ENCODE data around the gene HNRNPK.
"Not testable (repeated sequence)": the region's sequence is repeated elsewhere in the genome, so short reads cannot be mapped to it uniquely, and the experiment has no call there.

The HNRNPK gene

DNA sequence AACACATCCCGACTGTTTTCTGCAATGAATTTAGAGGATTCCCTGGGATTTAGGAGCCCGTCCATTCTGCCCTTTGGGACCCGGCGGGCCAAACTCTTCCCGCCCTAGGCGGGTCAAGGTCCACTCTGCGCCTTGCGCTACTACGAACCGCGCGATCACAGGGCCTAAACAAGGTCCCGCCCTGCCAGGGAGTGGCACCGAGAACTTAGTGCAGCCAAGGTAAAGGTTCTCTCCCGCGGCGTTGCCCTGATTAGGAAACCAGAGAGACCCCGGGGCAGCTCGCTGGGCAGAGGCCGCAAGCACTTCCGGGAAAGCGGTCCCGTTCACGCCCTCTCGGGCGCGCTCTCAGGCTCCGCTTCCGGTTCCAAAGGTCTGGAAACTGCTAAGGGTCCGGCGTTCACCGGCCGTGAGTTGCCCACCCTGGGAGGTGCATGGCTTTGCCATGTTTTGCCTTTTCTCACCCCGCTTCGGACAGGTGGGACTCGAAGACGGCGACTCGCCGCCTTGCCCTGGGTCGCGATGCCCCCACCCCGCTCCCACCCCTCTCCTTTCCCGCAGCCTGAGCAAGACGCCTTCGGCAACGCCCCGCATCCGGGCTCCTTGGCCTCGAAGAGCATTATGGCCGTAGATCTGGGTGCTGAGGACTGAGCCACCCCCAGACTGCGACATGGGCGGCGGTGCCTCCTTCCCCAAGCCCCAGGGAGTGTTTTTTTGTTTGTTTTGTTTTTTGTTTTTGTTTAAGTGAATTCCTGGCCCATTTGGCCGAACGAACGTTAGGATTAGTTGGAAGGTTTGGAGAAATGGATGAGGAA is 23.4 kb downstream of the HNRNPK start:
- H3K4me3 ChIP-seq (ENCODE audit: low read depth in 1 of 2, low read length in 2 of 2): peak overlapping the region; percentile 47 to 72
- DNase-seq (peak; percentile 70), ATAC-seq (ENCODE audit: insufficient read depth, low read depth) (peak; percentile 82)
- H3K36me3 ChIP-seq (ENCODE audit: insufficient read depth, low read length): peaks cover 5% of the 10 kb centered on the region
- H2AFZ ChIP-seq (ENCODE audit: low read depth, low read length): peak overlapping the region; percentile 86
- peaks cover 23% of the 10 kb centered on the region for H3K4me1 ChIP-seq (ENCODE audit: insufficient read depth, low read length)
- H4K20me1 ChIP-seq (ENCODE audit: insufficient read depth, low read length): no peaks in the 10 kb centered on the region
- peak overlapping the region; percentile 82 for H3K4me2 ChIP-seq (ENCODE audit: insufficient read depth, low read length)
- H3K9me3 ChIP-seq (ENCODE audit: insufficient read depth, low read length, severe bottlenecking): no peaks in the 10 kb centered on the region
- no peaks in the 10 kb centered on the region for H3K27me3 ChIP-seq (ENCODE audit: insufficient read depth, low read length, poor library complexity)
- no peak for TF ChIP-seq EZH2 (IDR thresholded peaks at IDR 0.05; ENCODE audit: borderline replicate concordance, low read depth, low read length, severe bottlenecking)
- TF ChIP-seq, protein P1, sequence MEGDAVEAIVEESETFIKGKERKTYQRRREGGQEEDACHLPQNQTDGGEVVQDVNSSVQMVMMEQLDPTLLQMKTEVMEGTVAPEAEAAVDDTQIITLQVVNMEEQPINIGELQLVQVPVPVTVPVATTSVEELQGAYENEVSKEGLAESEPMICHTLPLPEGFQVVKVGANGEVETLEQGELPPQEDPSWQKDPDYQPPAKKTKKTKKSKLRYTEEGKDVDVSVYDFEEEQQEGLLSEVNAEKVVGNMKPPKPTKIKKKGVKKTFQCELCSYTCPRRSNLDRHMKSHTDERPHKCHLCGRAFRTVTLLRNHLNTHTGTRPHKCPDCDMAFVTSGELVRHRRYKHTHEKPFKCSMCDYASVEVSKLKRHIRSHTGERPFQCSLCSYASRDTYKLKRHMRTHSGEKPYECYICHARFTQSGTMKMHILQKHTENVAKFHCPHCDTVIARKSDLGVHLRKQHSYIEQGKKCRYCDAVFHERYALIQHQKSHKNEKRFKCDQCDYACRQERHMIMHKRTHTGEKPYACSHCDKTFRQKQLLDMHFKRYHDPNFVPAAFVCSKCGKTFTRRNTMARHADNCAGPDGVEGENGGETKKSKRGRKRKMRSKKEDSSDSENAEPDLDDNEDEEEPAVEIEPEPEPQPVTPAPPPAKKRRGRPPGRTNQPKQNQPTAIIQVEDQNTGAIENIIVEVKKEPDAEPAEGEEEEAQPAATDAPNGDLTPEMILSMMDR (IDR thresholded peaks at IDR 0.05; ENCODE audit: borderline replicate concordance, extremely low read depth, low read length, poor library complexity, severe bottlenecking): no peak
- H3K27ac ChIP-seq (ENCODE audit: low read length): peak overlapping the region; percentile 77
- peak overlapping the region; percentile 80 for H3K9ac ChIP-seq (ENCODE audit: low read depth, low read length)
- H3K79me2 ChIP-seq (ENCODE audit: insufficient read depth, low read length): peaks cover 8% of the 10 kb centered on the region

GRCh38 chr9:83956086-83956435 is 24.0 kb downstream of the HNRNPK start:
- Histone ChIP-seq H3K79me2 (ENCODE audit: insufficient read depth, low read length) (peaks cover 8% of the 10 kb centered on the region), H3K27me3 (ENCODE audit: insufficient read depth, low read length, poor library complexity) (no peaks in the 10 kb centered on the region), H3K4me1 (ENCODE audit: insufficient read depth, low read length) (peaks cover 23% of the 10 kb centered on the region), H3K4me2 (ENCODE audit: insufficient read depth, low read length) (peak overlapping the region; percentile 82), H3K27ac (ENCODE audit: low read length) (peak overlapping the region; percentile 77), H3K9ac (ENCODE audit: low read depth, low read length) (peak overlapping the region; percentile 80), H2AFZ (ENCODE audit: low read depth, low read length) (peak overlapping the region; percentile 86), H4K20me1 (ENCODE audit: insufficient read depth, low read length) (no peaks in the 10 kb centered on the region), H3K9me3 (ENCODE audit: insufficient read depth, low read length, severe bottlenecking) (no peaks in the 10 kb centered on the region), H3K4me3 (ENCODE audit: low read depth in 1 of 2, low read length in 2 of 2) (peak overlapping the region; percentile 47 to 72), H3K36me3 (ENCODE audit: insufficient read depth, low read length) (peaks cover 5% of the 10 kb centered on the region)
- DNase-seq: peak; percentile 39
- TF ChIP-seq, protein P1 (IDR thresholded peaks at IDR 0.05; ENCODE audit: borderline replicate concordance, extremely low read depth, low read length, poor library complexity, severe bottlenecking): no peak
- TF ChIP-seq EZH2 (IDR thresholded peaks at IDR 0.05; ENCODE audit: borderline replicate concordance, low read depth, low read length, severe bottlenecking): no peak
- peak; percentile 63 for ATAC-seq (ENCODE audit: insufficient read depth, low read depth)

DNA sequence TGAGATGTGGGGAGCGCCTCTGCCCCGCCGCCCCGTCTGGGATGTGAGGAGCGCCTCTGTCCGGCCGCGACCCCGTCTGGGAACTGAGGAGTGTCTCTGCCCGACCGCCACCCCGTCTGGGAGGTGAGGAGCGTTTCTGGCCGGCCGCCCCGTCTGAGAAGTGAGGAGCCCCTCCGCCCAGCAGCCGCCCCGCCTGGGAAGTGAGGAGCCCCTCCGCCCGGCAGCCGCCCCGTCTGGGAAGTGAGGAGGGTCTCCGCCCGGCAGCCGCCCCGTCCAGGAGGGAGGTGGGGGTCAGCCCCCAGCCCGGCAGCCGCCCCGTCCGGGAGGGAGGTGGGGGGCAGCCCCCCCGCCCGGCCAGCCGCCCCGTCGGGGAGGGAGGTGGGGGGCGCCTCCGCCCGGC is 31.9 kb downstream of the HNRNPK start:
- H4K20me1 ChIP-seq (ENCODE audit: insufficient read depth, low read length); H3K4me1 ChIP-seq (ENCODE audit: insufficient read depth, low read length); H3K9me3 ChIP-seq (ENCODE audit: insufficient read depth, low read length, severe bottlenecking); H2AFZ ChIP-seq (ENCODE audit: low read depth, low read length); H3K27ac ChIP-seq (ENCODE audit: low read length); H3K4me3 ChIP-seq (ENCODE audit: low read depth in 1 of 2, low read length in 2 of 2); H3K4me2 ChIP-seq (ENCODE audit: insufficient read depth, low read length); H3K79me2 ChIP-seq (ENCODE audit: insufficient read depth, low read length); H3K27me3 ChIP-seq (ENCODE audit: insufficient read depth, low read length, poor library complexity); H3K9ac ChIP-seq (ENCODE audit: low read depth, low read length); DNase-seq; ATAC-seq (ENCODE audit: insufficient read depth, low read depth): not testable (repeated sequence)
- peaks cover 11% of the 10 kb centered on the region for H3K36me3 ChIP-seq (ENCODE audit: insufficient read depth, low read length)

- H3K4me3 ChIP-seq (ENCODE audit: low read depth in 1 of 2, low read length in 2 of 2): no peak overlapping the region
- DNase-seq (no peak), ATAC-seq (ENCODE audit: insufficient read depth, low read depth) (no peak)
- no peak overlapping the region for H2AFZ ChIP-seq (ENCODE audit: low read depth, low read length)
- H3K9me3 ChIP-seq (ENCODE audit: insufficient read depth, low read length, severe bottlenecking): no peaks in the 10 kb centered on the region
- H3K9ac ChIP-seq (ENCODE audit: low read depth, low read length): no peak overlapping the region
- peaks cover 29% of the 10 kb centered on the region for H3K36me3 ChIP-seq (ENCODE audit: insufficient read depth, low read length)
- H3K79me2 ChIP-seq (ENCODE audit: insufficient read depth, low read length): no peaks in the 10 kb centered on the region
- H3K27me3 ChIP-seq (ENCODE audit: insufficient read depth, low read length, poor library complexity): no peaks in the 10 kb centered on the region
- no peak overlapping the region for H3K27ac ChIP-seq (ENCODE audit: low read length)
- no peaks in the 10 kb centered on the region for H4K20me1 ChIP-seq (ENCODE audit: insufficient read depth, low read length)
- 0 out of 2 replicates have a peak, but pooled peaks cover 3% of the 10 kb centered on the region for H3K4me1 ChIP-seq (ENCODE audit: insufficient read depth, low read length)
- H3K4me2 ChIP-seq (ENCODE audit: insufficient read depth, low read length): no peak overlapping the region
- TF ChIP-seq EZH2 (IDR thresholded peaks at IDR 0.05; ENCODE audit: borderline replicate concordance, low read depth, low read length, severe bottlenecking): no peak
- TF ChIP-seq, protein P1 (IDR thresholded peaks at IDR 0.05; ENCODE audit: borderline replicate concordance, extremely low read depth, low read length, poor library complexity, severe bottlenecking): no peak
These were observed 39.3 kb downstream of the HNRNPK start for GRCh38 chr9:83940590-83941303.

All from DND-41 (cell line).